Tibial artery (tissue), 4 donors: ENCODE results near the gene FSTL4.

ENCODE experiments used
- DNase-seq, 2 donors: peaks; one replicate each; pipeline ENCODE4 v3.0.0-alpha.2; 2019
- H3K27ac ChIP-seq, 2 donors: fragments of 200-600 bp; sonication (generic) in 1 of 2; 1 replicate in 1 of 2; 2 replicates in 1 of 2; pipeline ENCODE4 v1.5.1; 2018 to 2019; ENCODE audit warnings: mild to moderate bottlenecking in 1 of 2
- H3K27me3 ChIP-seq, 2 donors: fragments of 200-600 bp; sonication (generic) in 1 of 2; one replicate each; pipeline versions ENCODE4 v1.5.1 to v1.6.0; 2016 to 2019
- H3K36me3 ChIP-seq, 3 donors: fragments of 200-600 bp; sonication (generic) in 2 of 3; one replicate each; pipeline ENCODE4 v1.5.1; 2016 to 2019; ENCODE audit warnings: mild to moderate bottlenecking in 2 of 3
- H3K4me1 ChIP-seq, 4 donors: fragments of 200-600 bp; sonication (generic) in 2 of 4; 1 replicate in 3 of 4; 2 replicates in 1 of 4; pipeline ENCODE4 v1.5.1; 2016 to 2019
- H3K4me3 ChIP-seq, 2 donors: fragments of 200-600 bp; sonication (generic) in 1 of 2; 1 replicate in 1 of 2; 2 replicates in 1 of 2; pipeline ENCODE4 v1.5.1; 2018 to 2019; ENCODE audit warnings: mild to moderate bottlenecking in 2 of 2
- H3K9me3 ChIP-seq, 3 donors: fragments of 200-600 bp; sonication (generic) in 1 of 3; one replicate each; pipeline ENCODE4 v1.5.1; 2016 to 2019
- CTCF ChIP-seq, 2 experiments: fragments of 200-600 bp in 1 of 2; fragments of 450-650 bp in 1 of 2; IDR thresholded peaks; one replicate each; pipeline ENCODE4 v1.5.1; 2017 to 2019; ENCODE audit warnings: antibody characterized with exemption in 2 of 2, mild to moderate bottlenecking in 1 of 2, moderate library complexity in 1 of 2
- intact Hi-C: fragments of 100-400 bp; cut with DNase I; formaldehyde crosslinking; loops from one replicate; pipeline ENCODE4 v1.15.0; 2023; ENCODE audit warnings: low total_unique reads

The FSTL4 gene

GRCh38 chr5:133261993-133262392 is 350.3 kb downstream of the FSTL4 start:
- Histone ChIP-seq H3K4me1 (no peaks in the 10 kb centered on the region), H3K36me3 (no peaks in the 10 kb centered on the region), H3K27me3 (peaks cover 0 to 19% of the 10 kb centered on the region in 2 donors), H3K9me3 (no peaks in the 10 kb centered on the region), H3K4me3 (no peak overlapping the region), H3K27ac (no peak overlapping the region)
- no peak for DNase-seq
- no peak for TF ChIP-seq CTCF (IDR thresholded peaks at IDR 0.05)
- intact Hi-C loops = no loop called here

GRCh38 chr5:133260715-133261114 is 351.6 kb downstream of the FSTL4 start:
- no peaks in the 10 kb centered on the region for H3K36me3 ChIP-seq
- H3K27me3 ChIP-seq = peaks cover 0 to 6% of the 10 kb centered on the region in 2 donors
- intact Hi-C loops = no loop called here
- no peaks in the 10 kb centered on the region for H3K9me3 ChIP-seq
- no peak overlapping the region for H3K27ac ChIP-seq
- no peak for DNase-seq
- no peak overlapping the region for H3K4me3 ChIP-seq
- H3K4me1 ChIP-seq = no peaks in the 10 kb centered on the region
- no peak for TF ChIP-seq CTCF (IDR thresholded peaks at IDR 0.05)

GRCh38 chr5:133259199-133259997 is 352.9 kb downstream of the FSTL4 start:
- H3K9me3 ChIP-seq = no peaks in the 10 kb centered on the region
- no peaks in the 10 kb centered on the region for H3K27me3 ChIP-seq
- intact Hi-C loops = no loop called here
- H3K4me1 ChIP-seq = no peaks in the 10 kb centered on the region
- DNase-seq = no peak
- no peak overlapping the region for H3K27ac ChIP-seq
- no peak for TF ChIP-seq CTCF (IDR thresholded peaks at IDR 0.05)
- no peaks in the 10 kb centered on the region for H3K36me3 ChIP-seq
- H3K4me3 ChIP-seq = no peak overlapping the region

GRCh38 chr5:133257977-133258376 is 354.4 kb downstream of the FSTL4 start:
- H3K27ac ChIP-seq = no peak overlapping the region
- no peak overlapping the region for H3K4me3 ChIP-seq
- H3K4me1 ChIP-seq = no peaks in the 10 kb centered on the region
- TF ChIP-seq CTCF (IDR thresholded peaks at IDR 0.05) = no peak
- intact Hi-C loops = no loop called here
- no peaks in the 10 kb centered on the region for H3K36me3 ChIP-seq
- no peaks in the 10 kb centered on the region for H3K27me3 ChIP-seq
- H3K9me3 ChIP-seq = no peaks in the 10 kb centered on the region
- DNase-seq = no peak

GRCh38 chr5:133256276-133256675 is 356.1 kb downstream of the FSTL4 start:
- Histone ChIP-seq H3K27me3 (no peaks in the 10 kb centered on the region), H3K27ac (no peak overlapping the region), H3K9me3 (no peaks in the 10 kb centered on the region), H3K36me3 (no peaks in the 10 kb centered on the region), H3K4me1 (no peaks in the 10 kb centered on the region), H3K4me3 (no peak overlapping the region)
- intact Hi-C loops = no loop called here
- no peak for DNase-seq
- no peak for TF ChIP-seq CTCF (IDR thresholded peaks at IDR 0.05)
